SU-DHL-6 (cell line): ENCODE data around the gene ZFP36.

Source experiments
- H2AFZ ChIP-seq: fragments of 200-600 bp; sonication (generic); 2 replicates; pipeline ENCODE4 v1.6.1; 2014; ENCODE audit warnings: low read depth, mild to moderate bottlenecking, moderate library complexity, mixed read lengths, antibody characterized with exemption, low read length; ENCODE audit not compliant: severe bottlenecking
- H3F3A ChIP-seq: fragments of 200-600 bp; shearing (Covaris generic); 2 replicates; pipeline ENCODE4 v1.6.0; 2016; ENCODE audit warnings: antibody characterized with exemption, mild to moderate bottlenecking; ENCODE audit not compliant: insufficient read depth
- H3K27ac ChIP-seq: fragments of 200-600 bp; sonication (generic); 2 replicates; pipeline ENCODE4 v1.5.1; 2016; ENCODE audit warnings: low read depth, mild to moderate bottlenecking, low read length, moderate library complexity, mixed read lengths
- H3K27me3 ChIP-seq: fragments of 200-600 bp; sonication (generic), shearing (Covaris generic); 2 replicates; pipeline ENCODE4 v1.6.0; 2014; ENCODE audit warnings: mild to moderate bottlenecking, low read length
- H3K36me3 ChIP-seq: fragments of 200-600 bp; sonication (generic); 2 replicates; pipeline ENCODE4 v1.6.1; 2014; ENCODE audit warnings: mild to moderate bottlenecking, low read length, mixed read lengths
- H3K4me2 ChIP-seq: fragments of 300-600, 200-600 bp; shearing (Covaris generic), sonication (generic); 2 replicates; pipeline ENCODE4 v1.6.0; 2014; ENCODE audit warnings: low read length, low read depth, mild to moderate bottlenecking; ENCODE audit not compliant: poor library complexity, severe bottlenecking
- H3K4me3 ChIP-seq: fragments of 200-600 bp; sonication (generic); 2 replicates; pipeline ENCODE4 v1.5.1; 2014; ENCODE audit warnings: antibody characterized with exemption, low read length, mild to moderate bottlenecking, mixed read lengths; ENCODE audit not compliant: insufficient read depth, poor library complexity, severe bottlenecking
- H3K79me2 ChIP-seq: fragments of 200-600 bp; sonication (generic); 2 replicates; pipeline ENCODE4 v1.6.1; 2014; ENCODE audit warnings: mild to moderate bottlenecking, low read length, moderate library complexity; ENCODE audit not compliant: insufficient read depth
- H3K9ac ChIP-seq: fragments of 200-600 bp; sonication (generic); 2 replicates; pipeline ENCODE4 v1.7.0; 2014; ENCODE audit warnings: mild to moderate bottlenecking, low read length
- H3K9me2 ChIP-seq: fragments of 200-600 bp; sonication (generic); replicated peaks from 2 replicates; pipeline ENCODE4 v1.6.1; 2014; ENCODE audit warnings: low read length; ENCODE audit not compliant: insufficient read depth
- H3K9me3 ChIP-seq: fragments of 200-600 bp; sonication (generic); 2 replicates; pipeline ENCODE4 v1.6.1; 2014; ENCODE audit warnings: low read length, mixed read lengths; ENCODE audit not compliant: insufficient read depth
- H4K20me1 ChIP-seq: fragments of 200-600 bp; sonication (generic); 2 replicates; pipeline ENCODE4 v1.6.1; 2014; ENCODE audit warnings: low read depth, mild to moderate bottlenecking, antibody characterized with exemption, low read length, moderate library complexity, mixed read lengths
- CTCF ChIP-seq: fragments of 200-600 bp; sonication (generic); IDR thresholded peaks from one replicate; pipeline ENCODE4 v1.5.1; 2017; ENCODE audit warnings: antibody characterized with exemption, mild to moderate bottlenecking, low read length, moderate library complexity; ENCODE audit not compliant: insufficient read depth, poor library complexity, severe bottlenecking
- EZH2phosphoT487 ChIP-seq: fragments of 200-600 bp; sonication (generic), shearing (Covaris generic); conservative IDR thresholded peaks from 2 replicates; pipeline ENCODE4 v1.6.1; 2018; ENCODE audit warnings: mild to moderate bottlenecking, antibody characterized with exemption, low read length, moderate library complexity, mixed read lengths

ZFP36 gene

DNA sequence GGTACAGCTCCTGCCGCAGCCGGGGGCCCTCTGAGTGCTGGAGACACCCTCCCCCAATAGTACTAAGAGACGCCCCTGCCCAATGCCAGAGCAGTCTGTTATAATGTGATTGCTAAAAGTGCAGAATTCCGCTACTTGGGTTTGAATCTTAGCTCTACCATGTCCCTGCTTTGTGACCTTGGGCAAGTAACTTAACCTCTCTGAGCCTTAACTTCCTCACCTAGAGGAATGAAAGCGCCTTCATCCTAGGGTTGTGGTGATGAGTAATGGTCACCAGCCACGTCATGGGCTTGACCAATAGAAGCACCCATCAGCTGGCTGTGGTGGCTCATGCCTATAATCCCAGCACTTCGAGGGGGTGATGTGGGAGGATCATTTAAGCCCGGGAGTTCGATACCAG is 12.4 kb downstream of the ZFP36 start:
- Histone ChIP-seq H3K9me3 (no peaks in the 10 kb centered on the region), H3F3A (no peaks in the 10 kb centered on the region), H3K27me3 (no peaks in the 10 kb centered on the region), H2AFZ (no peak overlapping the region), H4K20me1 (no peaks in the 10 kb centered on the region), H3K36me3 (no peaks in the 10 kb centered on the region), H3K9me2 (no peaks in the 10 kb centered on the region), H3K79me2 (no peaks in the 10 kb centered on the region; the same call in 1 of the 2 replicates), H3K4me2 (no peak overlapping the region), H3K4me3 (no peak overlapping the region), H3K27ac (no peak overlapping the region), H3K9ac (no peak overlapping the region)
- no peak for TF ChIP-seq CTCF
- TF ChIP-seq EZH2phosphoT487: no peak

- Histone ChIP-seq H3K27me3 (no peaks in the 10 kb centered on the region), H2AFZ (no peak overlapping the region), H3K79me2 (no peaks in the 10 kb centered on the region), H3K27ac (no peak overlapping the region), H3K36me3 (no peaks in the 10 kb centered on the region), H4K20me1 (no peaks in the 10 kb centered on the region), H3K9me2 (no peaks in the 10 kb centered on the region), H3K9ac (no peak overlapping the region), H3F3A (0 out of 2 replicates have a peak, but pooled peaks cover under 1% of the 10 kb centered on the region), H3K4me2 (no peak overlapping the region), H3K9me3 (no peaks in the 10 kb centered on the region), H3K4me3 (no peak overlapping the region)
- TF ChIP-seq CTCF (no peak), EZH2phosphoT487 (no peak)
Measured at GRCh38 chr19:39420769-39421168, 14.1 kb downstream of the ZFP36 start.

DNA sequence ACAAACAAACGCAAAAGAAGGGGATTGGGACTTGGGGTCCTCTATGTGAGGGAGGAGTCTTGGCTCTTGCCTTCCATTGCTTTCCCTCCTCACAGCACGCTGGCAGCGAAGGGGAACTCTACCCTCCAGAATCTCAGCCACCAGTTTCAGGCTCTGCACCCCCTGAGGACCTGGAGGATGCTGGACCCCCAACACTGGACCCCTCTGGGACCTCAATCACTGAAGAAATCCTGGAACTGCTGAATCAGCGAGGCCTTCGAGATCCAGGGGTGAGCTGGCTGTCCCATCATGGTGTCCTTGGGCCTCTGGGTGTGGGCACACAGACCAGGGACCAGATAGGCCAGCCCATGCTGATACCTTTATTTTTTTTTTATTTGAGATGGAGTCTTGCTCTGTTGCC is 15.4 kb downstream of the ZFP36 start:
- Histone ChIP-seq H3K4me3 (no peak overlapping the region), H3K4me2 (no peak overlapping the region), H3K9me3 (no peaks in the 10 kb centered on the region), H3K79me2 (no peaks in the 10 kb centered on the region), H3K27me3 (no peaks in the 10 kb centered on the region), H3K36me3 (no peaks in the 10 kb centered on the region), H3K9me2 (no peaks in the 10 kb centered on the region), H3K9ac (no peak overlapping the region), H3F3A (0 out of 2 replicates have a peak, but pooled peaks cover 11% of the 10 kb centered on the region), H4K20me1 (no peaks in the 10 kb centered on the region), H2AFZ (no peak overlapping the region), H3K27ac (no peak overlapping the region)
- no peak for TF ChIP-seq CTCF
